HEK293 (cell line): Measurements from ENCODE around the gene EML1.

Experiments
- CTCF ChIA-PET: fragments of 350-600 bp; formaldehyde crosslinking; extraction: SDS; loops from one replicate; lab custom pipeline; 2021; ENCODE audit warnings: antibody characterized with exemption; lab: Yijun Ruan, JAX
- POLR2A ChIA-PET: fragments of 300-600 bp; formaldehyde crosslinking; extraction: SDS; loops from one replicate; lab custom pipeline; 2020; ENCODE audit warnings: antibody characterized with exemption, inconsistent platforms; lab: Yijun Ruan, JAX
- H3K27ac ChIP-seq: fragments of 200-500 bp; sonication (Bioruptor generic); 2 replicates; pipeline ENCODE4 v1.5.1; 2014; ENCODE audit warnings: low read depth, low read length, control low read depth, inconsistent platforms; ENCODE audit errors: extremely low read depth
- H3K36me3 ChIP-seq, 2 experiments: fragments of 200-500 bp in 1 of 2; sonication (Bioruptor generic) in 1 of 2; 1 replicate in 1 of 2; 2 replicates in 1 of 2; pipeline ENCODE4 v1.5.1; 2014 to 2017; ENCODE audit warnings: inconsistent platforms in 2 of 2, low read length in 2 of 2; ENCODE audit not compliant: control insufficient read depth in 2 of 2, insufficient read depth in 1 of 2
- H3K4me1 ChIP-seq: fragments of 200-500 bp; sonication (Bioruptor generic); 2 replicates; pipeline ENCODE4 v1.5.1; 2014; ENCODE audit warnings: mild to moderate bottlenecking, low read length, inconsistent platforms; ENCODE audit not compliant: control insufficient read depth, insufficient read depth
- H3K4me3 ChIP-seq: 2 replicates; pipeline ENCODE4 v1.5.1; 2011; ENCODE audit warnings: low read depth, mild to moderate bottlenecking, control low read depth, low read length, moderate library complexity
- H3K9me3 ChIP-seq: fragments of 200-500 bp; sonication (Bioruptor generic); 2 replicates; pipeline ENCODE4 v1.5.1; 2014; ENCODE audit warnings: low read depth, low read length, inconsistent platforms; ENCODE audit not compliant: control insufficient read depth, insufficient read depth
- AEBP2 ChIP-seq: fragments of 450-650 bp; formaldehyde crosslinking; IDR thresholded peaks from 2 replicates; pipeline ENCODE4 v1.5.1; 2016; ENCODE audit warnings: missing biosample characterization, missing genetic modification characterization, borderline replicate concordance
- GFI1B ChIP-seq: fragments of 450-650 bp; formaldehyde crosslinking; IDR thresholded peaks from 2 replicates; pipeline ENCODE4 v1.5.1; 2016; ENCODE audit warnings: missing biosample characterization, missing genetic modification characterization
- MZF1 ChIP-seq: fragments of 450-650 bp; formaldehyde crosslinking; IDR thresholded peaks from 2 replicates; pipeline ENCODE4 v1.5.1; 2017; ENCODE audit warnings: missing biosample characterization, missing genetic modification characterization, borderline replicate concordance
- TSHZ1 ChIP-seq: fragments of 450-650 bp; formaldehyde crosslinking; IDR thresholded peaks from 2 replicates; pipeline ENCODE4 v1.5.1; 2016; ENCODE audit warnings: missing biosample characterization, missing genetic modification characterization, borderline replicate concordance
- ZBTB1 ChIP-seq: fragments of 450-650 bp; formaldehyde crosslinking; IDR thresholded peaks from 2 replicates; pipeline ENCODE4 v1.5.1; 2016; ENCODE audit warnings: missing biosample characterization, missing genetic modification characterization
- ZBTB10 ChIP-seq: fragments of 450-650 bp; formaldehyde crosslinking; IDR thresholded peaks from 2 replicates; pipeline ENCODE4 v1.5.1; 2016; ENCODE audit warnings: missing biosample characterization, missing genetic modification characterization
- ZBTB17 ChIP-seq: fragments of 450-650 bp; formaldehyde crosslinking; IDR thresholded peaks from 2 replicates; pipeline ENCODE4 v1.5.1; 2016; ENCODE audit warnings: missing biosample characterization, missing genetic modification characterization
- ZBTB21 ChIP-seq: fragments of 450-650 bp; formaldehyde crosslinking; IDR thresholded peaks from 2 replicates; pipeline ENCODE4 v1.5.1; 2017; ENCODE audit warnings: missing biosample characterization, missing genetic modification characterization
- ZBTB48 ChIP-seq: fragments of 450-650 bp; formaldehyde crosslinking; IDR thresholded peaks from 2 replicates; pipeline ENCODE4 v1.5.1; 2016; ENCODE audit warnings: missing biosample characterization, missing genetic modification characterization
- ZFHX2 ChIP-seq: fragments of 450-650 bp; formaldehyde crosslinking; conservative IDR thresholded peaks from 2 replicates; pipeline ENCODE4 v1.5.1; 2016; ENCODE audit warnings: missing biosample characterization, missing genetic modification characterization
- ZNF16 ChIP-seq: fragments of 450-650 bp; formaldehyde crosslinking; IDR thresholded peaks from 2 replicates; pipeline ENCODE4 v1.5.1; 2016; ENCODE audit warnings: low read depth, missing biosample characterization, missing genetic modification characterization
- ZNF175 ChIP-seq: fragments of 450-650 bp; formaldehyde crosslinking; IDR thresholded peaks from 2 replicates; pipeline ENCODE4 v1.5.1; 2016; ENCODE audit warnings: missing biosample characterization, missing genetic modification characterization
- ZNF274 ChIP-seq, 2 experiments: fragments of 200-500 bp in 1 of 2; fragments of 450-650 bp in 1 of 2; sonication (Bioruptor generic) in 1 of 2; formaldehyde crosslinking in 1 of 2; IDR thresholded peaks; 2 replicates each; pipeline versions ENCODE4 v1.5.1 to v1.6.1; 2014 to 2016; ENCODE audit warnings: borderline replicate concordance in 1 of 2, inconsistent platforms in 1 of 2, low read length in 1 of 2, missing biosample characterization in 1 of 2, missing genetic modification characterization in 1 of 2
- ZNF335 ChIP-seq: fragments of 450-650 bp; formaldehyde crosslinking; conservative IDR thresholded peaks from 2 replicates; pipeline ENCODE4 v1.5.1; 2016; ENCODE audit warnings: missing biosample characterization, missing genetic modification characterization
- ZNF362 ChIP-seq: fragments of 450-650 bp; formaldehyde crosslinking; IDR thresholded peaks from 2 replicates; pipeline ENCODE4 v1.5.1; 2016; ENCODE audit warnings: missing biosample characterization, missing genetic modification characterization
- ZNF571 ChIP-seq: fragments of 450-650 bp; formaldehyde crosslinking; IDR thresholded peaks from 2 replicates; pipeline ENCODE4 v1.5.0; 2017; ENCODE audit warnings: missing biosample characterization, missing genetic modification characterization
- ZNF580 ChIP-seq: fragments of 450-650 bp; formaldehyde crosslinking; IDR thresholded peaks from 2 replicates; pipeline ENCODE4 v1.5.1; 2016; ENCODE audit warnings: missing biosample characterization, missing genetic modification characterization
- ZNF777 ChIP-seq: fragments of 450-650 bp; formaldehyde crosslinking; IDR thresholded peaks from 2 replicates; pipeline ENCODE4 v1.5.1; 2017; ENCODE audit warnings: missing biosample characterization, missing genetic modification characterization, borderline replicate concordance
- ZNF837 ChIP-seq: fragments of 450-650 bp; formaldehyde crosslinking; IDR thresholded peaks from 2 replicates; pipeline ENCODE4 v1.5.1; 2016; ENCODE audit warnings: missing biosample characterization, missing genetic modification characterization
- ZSCAN4 ChIP-seq: fragments of 450-650 bp; formaldehyde crosslinking; IDR thresholded peaks from 2 replicates; pipeline ENCODE4 v1.5.1; 2017; ENCODE audit warnings: missing biosample characterization, missing genetic modification characterization

The EML1 gene

GRCh38 chr14:99805757-99806439 lies 12.7 kb downstream of the EML1 start (continued):
- no peak for TF ChIP-seq AEBP2 (tag by site-specific recombination)
- no peak for TF ChIP-seq ZNF274 (IDR thresholded peaks at IDR 0.05; ENCODE audit: low read length)
- TF ChIP-seq ZNF274 (tag by site-specific recombination; IDR thresholded peaks at IDR 0.05; ENCODE audit: borderline replicate concordance), result no peak
- TF ChIP-seq ZBTB17, result no peak
- peak; percentile 24; the same call in 1 of the 2 replicates for TF ChIP-seq ZNF362 (tag by site-specific recombination)
- no peak for TF ChIP-seq ZBTB10 (tag by site-specific recombination)
- no peak for TF ChIP-seq ZNF571 (tag by site-specific recombination)
- TF ChIP-seq ZBTB1 (tag by site-specific recombination), result no peak
- TF ChIP-seq ZNF16 (tag by site-specific recombination), result no peak
- no peak for TF ChIP-seq ZNF175 (tag by site-specific recombination)
- no peak for TF ChIP-seq ZSCAN4 (tag by site-specific recombination)
- TF ChIP-seq ZFHX2 (tag by site-specific recombination), result peak; percentile 36
- TF ChIP-seq ZNF777 (tag by site-specific recombination), result no peak
- TF ChIP-seq ZBTB21 (tag by site-specific recombination), result no peak
- no peak for TF ChIP-seq ZNF837 (tag by site-specific recombination)
- TF ChIP-seq ZNF335 (tag by site-specific recombination), result no peak
- TF ChIP-seq, all 188 proteins: peak for 3

- H3K27ac ChIP-seq, result no peak overlapping the region
- ChIA-PET POLR2A (no interaction called here), CTCF (interaction anchor here (0.7 to 2.3 kb wide), 5 partner anchors 10 to 80 kb away, joined by 4 to 9 read pairs (median 4); no protein-coding TSS in a partner anchor)
- peaks cover 32% of the 10 kb centered on the region for H3K4me1 ChIP-seq
- H3K9me3 ChIP-seq, result no peaks in the 10 kb centered on the region
- TF ChIP-seq ZNF580 (tag by site-specific recombination) (no peak), GFI1B (tag by site-specific recombination) (no peak), MZF1 (tag by site-specific recombination) (no peak), TSHZ1 (tag by site-specific recombination) (no peak), ZBTB48 (tag by site-specific recombination) (no peak)
- no peak overlapping the region for H3K4me3 ChIP-seq
- no peaks in the 10 kb centered on the region for H3K36me3 ChIP-seq
These were observed 13.6 kb downstream of the EML1 start for GRCh38 chr14:99806836-99807235.
